Measurements from ENCODE around the gene MIPOL1. TPM values are rescaled to one million over a fixed set of nuclear protein-coding genes. Genes with fewer than 3 reads are reported as not detected.
"Not testable (repeated sequence)": the region's sequence is repeated elsewhere in the genome, so short reads cannot be mapped to it uniquely, and the experiment has no call there.

MIPOL1 gene
- total RNA-seq, 2 experiments from 2014 or later = not detected

GRCh38 chr14:37325332-37325731 is 127.6 kb downstream of the MIPOL1 start:
- no peak for DNase-seq (ENCODE audit: low spot score)
- CTCF ChIA-PET (ENCODE audit: unreplicated experiment) = no interaction called here
- no peak for TF ChIP-seq CTCF (conservative IDR thresholded peaks at IDR 0.05; ENCODE audit: low read length)
- no peak for TF ChIP-seq EZH2phosphoT487 (IDR thresholded peaks at IDR 0.05; ENCODE audit: borderline replicate concordance, low read depth, low read length)
- Histone ChIP-seq H2AFZ (ENCODE audit: low read length) (no peak overlapping the region), H4K20me1 (ENCODE audit: insufficient read depth, low read length) (no peaks in the 10 kb centered on the region), H3K4me3 (ENCODE audit: low read depth, low read length, poor library complexity, severe bottlenecking) (no peak overlapping the region), H3K9me2 (ENCODE audit: insufficient read depth, low read length) (no peaks in the 10 kb centered on the region), H3K9me3 (ENCODE audit: low read length) (0 out of 2 replicates have a peak, but pooled peaks cover 4% of the 10 kb centered on the region), H3K4me2 (ENCODE audit: low read length) (no peak overlapping the region), H3K4me1 (ENCODE audit: insufficient read depth, low read length, poor library complexity, severe bottlenecking) (no peaks in the 10 kb centered on the region), H3K36me3 (ENCODE audit: insufficient read depth, low read length) (no peaks in the 10 kb centered on the region), H3K27ac (ENCODE audit: low read depth, low read length, poor library complexity, severe bottlenecking) (no peak overlapping the region), H3K79me2 (ENCODE audit: insufficient read depth, low read depth, low read length) (no peaks in the 10 kb centered on the region)
- BruUV-seq (replicated peaks) = no TSS peak
- intact Hi-C loops (cut with micrococcal nuclease; ENCODE audit: unreplicated experiment) = no loop called here
- POLR2A ChIA-PET = no interaction called here

GRCh38 chr14:37326434-37326833 is 128.7 kb downstream of the MIPOL1 start:
- Histone ChIP-seq H3K27ac (ENCODE audit: low read depth, low read length, poor library complexity, severe bottlenecking) (no peak overlapping the region), H3K36me3 (ENCODE audit: insufficient read depth, low read length) (no peaks in the 10 kb centered on the region), H3K9me2 (ENCODE audit: insufficient read depth, low read length) (no peaks in the 10 kb centered on the region), H4K20me1 (ENCODE audit: insufficient read depth, low read length) (no peaks in the 10 kb centered on the region), H3K9me3 (ENCODE audit: low read length) (0 out of 2 replicates have a peak, but pooled peaks cover 4% of the 10 kb centered on the region), H3K4me2 (ENCODE audit: low read length) (no peak overlapping the region), H3K4me3 (ENCODE audit: low read depth, low read length, poor library complexity, severe bottlenecking) (no peak overlapping the region), H3K4me1 (ENCODE audit: insufficient read depth, low read length, poor library complexity, severe bottlenecking) (no peaks in the 10 kb centered on the region), H2AFZ (ENCODE audit: low read length) (no peak overlapping the region), H3K79me2 (ENCODE audit: insufficient read depth, low read depth, low read length) (no peaks in the 10 kb centered on the region)
- intact Hi-C loops (cut with micrococcal nuclease; ENCODE audit: unreplicated experiment) = no loop called here
- ChIA-PET POLR2A (interaction anchor here (0.6 kb wide), 1 partner anchor 43 kb away, joined by 3 read pairs; no protein-coding TSS in a partner anchor), CTCF (ENCODE audit: unreplicated experiment) (no interaction called here)
- no TSS peak for BruUV-seq (replicated peaks)
- DNase-seq (ENCODE audit: low spot score) = no peak
- TF ChIP-seq CTCF (conservative IDR thresholded peaks at IDR 0.05; ENCODE audit: low read length) = no peak
- TF ChIP-seq EZH2phosphoT487 (IDR thresholded peaks at IDR 0.05; ENCODE audit: borderline replicate concordance, low read depth, low read length) = no peak

- H3K4me3 ChIP-seq (ENCODE audit: low read depth, low read length, poor library complexity, severe bottlenecking); BruUV-seq (replicated peaks); intact Hi-C loops (cut with micrococcal nuclease; ENCODE audit: unreplicated experiment); H3K4me2 ChIP-seq (ENCODE audit: low read length); H4K20me1 ChIP-seq (ENCODE audit: insufficient read depth, low read length); H3K9me2 ChIP-seq (ENCODE audit: insufficient read depth, low read length); H3K9me3 ChIP-seq (ENCODE audit: low read length); H3K4me1 ChIP-seq (ENCODE audit: insufficient read depth, low read length, poor library complexity, severe bottlenecking); DNase-seq (ENCODE audit: low spot score); H3K27ac ChIP-seq (ENCODE audit: low read depth, low read length, poor library complexity, severe bottlenecking); H3K36me3 ChIP-seq (ENCODE audit: insufficient read depth, low read length); H2AFZ ChIP-seq (ENCODE audit: low read length); H3K79me2 ChIP-seq (ENCODE audit: insufficient read depth, low read depth, low read length); POLR2A ChIA-PET; CTCF ChIA-PET (ENCODE audit: unreplicated experiment): not testable (repeated sequence)
These were observed 130.2 kb downstream of the MIPOL1 start for GRCh38 chr14:37327933-37328332.
